HUES64 (cell line): ENCODE results near the gene FKBP9.
"Not testable (repeated sequence)": the region's sequence is repeated elsewhere in the genome, so short reads cannot be mapped to it uniquely, and the experiment has no call there.

Experiments used
- H3K27ac ChIP-seq: 2 replicates; pipeline ENCODE4 v1.7.0; 2013; ENCODE audit warnings: low read depth, low read length, inconsistent platforms
- H3K27me3 ChIP-seq: 2 replicates; pipeline ENCODE4 v1.6.1; 2013; ENCODE audit warnings: mild to moderate bottlenecking, low read length; ENCODE audit not compliant: insufficient read depth
- H3K36me3 ChIP-seq: 2 replicates; pipeline ENCODE4 v1.6.1; 2013; ENCODE audit warnings: mild to moderate bottlenecking, low read length; ENCODE audit not compliant: insufficient read depth
- H3K4me1 ChIP-seq: 2 replicates; pipeline ENCODE4 v1.6.1; 2013; ENCODE audit warnings: mild to moderate bottlenecking, low read length, moderate library complexity; ENCODE audit not compliant: insufficient read depth
- H3K4me3 ChIP-seq: 2 replicates; pipeline ENCODE4 v1.5.1; 2013; ENCODE audit warnings: mild to moderate bottlenecking, low read length, moderate library complexity
- H3K9ac ChIP-seq: 2 replicates; pipeline ENCODE4 v1.6.1; 2013; ENCODE audit warnings: mild to moderate bottlenecking, low read depth, low read length
- H3K9me3 ChIP-seq: 2 replicates; pipeline ENCODE4 v1.6.1; 2013; ENCODE audit warnings: low read depth, low read length; ENCODE audit not compliant: insufficient read depth
- WGBS: fragments of 150-250, 120-280 bp; methylation state at CpG from one replicate; pipeline ENCODE4 v1.1.7; 2013; ENCODE audit warnings: missing lambda C conversion rate; 5-methylcytosine and 5-hydroxymethylcytosine counted together

Gene FKBP9

DNA sequence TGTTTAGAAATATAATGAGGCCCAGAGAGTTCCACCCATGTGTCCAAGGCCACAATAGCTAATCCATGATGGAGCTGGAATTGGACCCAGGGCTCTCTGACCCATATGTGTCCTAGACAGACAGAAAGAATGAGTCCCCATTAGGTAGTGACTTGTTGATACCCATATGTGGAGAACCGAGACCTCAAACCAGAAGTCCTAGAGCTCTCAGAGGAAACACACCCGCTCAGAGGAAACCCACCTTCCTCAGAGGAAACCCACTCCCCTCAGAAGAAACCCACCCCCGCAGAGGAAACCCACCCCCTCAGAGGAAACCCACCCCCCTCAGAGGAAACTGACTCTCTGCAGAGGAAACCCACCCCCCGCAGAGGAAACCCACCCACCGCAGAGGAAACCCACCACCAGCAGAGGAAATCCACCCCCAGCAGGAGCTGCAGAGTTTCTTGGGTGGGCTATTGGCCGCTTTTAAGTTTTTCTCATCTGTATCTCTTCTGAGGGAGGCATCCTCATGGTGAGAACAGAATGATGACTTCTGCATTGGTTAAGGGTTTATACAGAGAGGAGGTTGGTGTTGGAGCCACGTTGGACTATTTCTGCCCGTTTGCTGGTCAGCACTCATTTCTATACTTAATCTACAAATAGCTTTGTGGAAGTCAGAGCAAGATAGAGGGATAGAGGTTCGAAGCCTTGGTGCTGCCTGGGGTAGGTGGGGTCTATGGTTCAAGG is 34.9 kb downstream of the FKBP9 start:
- not testable (repeated sequence) for H3K9me3 ChIP-seq
- WGBS, result 100% methylated on average over 1 of the region's 9 CpGs

GRCh38 chr7:32992750-32993149 is 35.5 kb downstream of the FKBP9 start:
- not testable (repeated sequence) for H3K4me1 ChIP-seq, H3K27ac ChIP-seq, H3K9ac ChIP-seq, H3K9me3 ChIP-seq, H3K27me3 ChIP-seq, H3K4me3 ChIP-seq, H3K36me3 ChIP-seq
- 98% methylated on average over 6 of the region's 6 CpGs for WGBS

More for the DNA sequence above, 34.9 kb downstream of the FKBP9 start:
- not testable (repeated sequence) for H3K4me3 ChIP-seq, H3K9ac ChIP-seq, H3K4me1 ChIP-seq, H3K36me3 ChIP-seq, H3K27me3 ChIP-seq, H3K27ac ChIP-seq

DNA sequence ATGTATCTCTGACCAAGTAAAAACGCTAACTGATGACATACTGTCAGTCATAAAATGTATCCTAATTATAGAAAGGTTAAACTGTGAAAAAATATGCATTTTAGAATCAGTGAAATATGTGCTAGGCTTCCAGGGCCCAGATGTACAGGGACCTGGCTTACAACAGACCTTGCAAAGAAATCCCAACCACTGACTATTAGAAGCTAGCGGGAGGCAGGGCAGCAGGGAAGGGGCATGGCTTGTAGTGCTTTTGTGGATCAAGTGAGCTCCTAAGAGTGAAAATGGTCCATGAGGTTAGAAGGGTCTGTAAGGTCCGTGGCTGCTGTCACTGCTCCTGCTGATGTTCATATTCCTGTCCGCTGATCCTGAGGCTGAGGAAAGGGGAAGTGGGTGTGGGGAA is 40.7 kb downstream of the FKBP9 start:
- Histone ChIP-seq H3K9ac (0 out of 2 replicates have a peak overlapping the region, but pooled peaks have one; percentile 44), H3K4me3 (0 out of 2 replicates have a peak overlapping the region, but pooled peaks have one; percentile 27)
- H3K27ac ChIP-seq, H3K36me3 ChIP-seq, H3K4me1 ChIP-seq, H3K27me3 ChIP-seq, H3K9me3 ChIP-seq: not testable (repeated sequence)
- WGBS, result 38% methylated on average over 1 of the region's 4 CpGs

GRCh38 chr7:32998361-32999171 is 41.3 kb downstream of the FKBP9 start:
- H3K36me3 ChIP-seq, H3K9me3 ChIP-seq, H3K4me1 ChIP-seq, H3K27me3 ChIP-seq, H3K27ac ChIP-seq: not testable (repeated sequence)
- 38% methylated on average over 14 of the region's 14 CpGs for WGBS
- H3K4me3 ChIP-seq, result 0 out of 2 replicates have a peak overlapping the region, but pooled peaks have one; percentile 27
- H3K9ac ChIP-seq, result peak overlapping the region; percentile 44; the same call in 1 of the 2 replicates

DNA sequence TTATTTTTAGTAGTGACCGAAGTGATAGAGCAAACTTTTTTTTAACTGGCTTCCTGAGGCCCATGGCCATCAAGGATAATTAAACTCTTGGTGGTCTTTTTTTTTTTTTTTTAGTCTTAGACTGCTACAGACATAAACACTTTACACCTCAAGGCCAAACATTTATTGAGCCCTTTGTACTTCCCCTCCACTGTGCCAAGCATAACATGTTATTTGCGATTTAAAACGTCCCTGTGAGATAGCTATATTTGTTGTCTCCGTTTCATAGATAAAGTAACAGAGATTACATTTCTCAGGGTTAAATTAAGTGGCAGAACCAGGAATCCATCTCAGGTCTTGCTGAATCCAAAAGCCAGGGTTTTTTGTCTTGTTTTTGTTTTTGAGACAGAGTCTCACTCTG is 42.1 kb downstream of the FKBP9 start:
- H3K4me3 ChIP-seq, H3K9ac ChIP-seq, H3K4me1 ChIP-seq, H3K27ac ChIP-seq, H3K9me3 ChIP-seq, H3K27me3 ChIP-seq, H3K36me3 ChIP-seq: not testable (repeated sequence)
- 89% methylated on average over 4 of the region's 4 CpGs for WGBS

DNA sequence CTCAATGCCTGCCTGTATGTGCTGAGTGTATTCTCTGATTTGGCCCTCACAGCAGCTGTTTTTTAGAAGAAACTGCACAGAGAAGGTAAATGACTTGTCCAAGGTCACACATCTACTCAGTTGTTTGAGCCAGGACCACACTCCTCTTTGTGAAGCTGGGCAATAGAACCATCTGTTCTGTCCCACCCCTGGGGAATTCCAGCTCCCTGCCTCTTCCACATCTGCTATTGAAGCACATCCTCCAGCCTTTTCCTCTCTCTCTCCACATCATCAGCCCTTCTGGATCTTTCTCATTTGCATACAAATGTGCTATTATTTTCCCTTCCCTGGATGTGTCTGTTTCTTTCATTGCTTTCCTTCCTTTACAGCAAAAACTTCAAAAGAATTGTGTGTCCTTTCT is 45.9 kb downstream of the FKBP9 start:
- not testable (repeated sequence) for H3K9ac ChIP-seq, H3K4me3 ChIP-seq, H3K4me1 ChIP-seq, H3K27ac ChIP-seq, H3K36me3 ChIP-seq, H3K27me3 ChIP-seq, H3K9me3 ChIP-seq

GRCh38 chr7:33004104-33004616 is 46.9 kb downstream of the FKBP9 start:
- not testable (repeated sequence) for H3K27me3 ChIP-seq, H3K36me3 ChIP-seq, H3K4me3 ChIP-seq, H3K9ac ChIP-seq, H3K9me3 ChIP-seq, H3K27ac ChIP-seq, H3K4me1 ChIP-seq
- WGBS, result 81% methylated on average over 10 of the region's 10 CpGs

DNA sequence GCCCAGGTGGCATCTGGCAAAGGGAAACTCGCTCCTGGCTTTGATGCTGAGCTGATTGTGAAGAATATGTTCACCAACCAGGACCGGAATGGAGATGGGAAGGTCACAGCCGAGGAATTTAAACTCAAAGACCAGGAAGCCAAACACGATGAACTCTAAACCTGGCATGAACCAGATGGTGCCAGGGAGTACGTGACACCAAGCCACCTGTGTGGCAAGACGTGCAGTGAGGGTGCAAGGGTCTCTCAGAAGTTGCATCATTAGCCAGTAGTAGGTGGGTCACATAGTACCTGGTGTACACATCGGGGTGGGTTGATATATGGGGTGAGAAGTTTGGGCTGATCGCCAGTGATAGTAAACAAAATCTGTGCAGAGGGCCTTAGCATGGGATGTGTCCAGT is 48.0 kb downstream of the FKBP9 start:
- not testable (repeated sequence) for H3K27me3 ChIP-seq, H3K9ac ChIP-seq, H3K27ac ChIP-seq, H3K36me3 ChIP-seq, H3K4me1 ChIP-seq, H3K4me3 ChIP-seq, H3K9me3 ChIP-seq
- WGBS, result 95% methylated on average over 7 of the region's 8 CpGs

DNA sequence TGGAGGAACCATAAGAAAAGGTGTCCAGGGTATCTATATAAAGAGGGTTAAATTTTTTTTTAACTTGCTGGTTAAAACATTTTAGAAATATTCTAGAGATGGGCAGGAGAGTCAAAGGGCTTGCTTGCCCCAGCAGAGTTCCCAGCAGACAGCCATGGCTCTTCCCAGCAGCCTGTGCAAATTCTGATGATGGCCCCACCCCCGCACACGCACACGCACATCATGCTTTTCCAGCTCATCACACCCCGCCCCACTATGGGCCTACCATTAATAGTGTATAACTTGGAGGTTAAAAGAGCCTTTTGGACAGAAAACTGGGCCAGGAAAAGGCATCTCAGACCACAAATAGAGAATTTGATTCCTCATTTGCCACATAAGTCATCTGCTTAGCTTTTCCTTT is 48.5 kb downstream of the FKBP9 start:
- not testable (repeated sequence) for H3K27me3 ChIP-seq, H3K9me3 ChIP-seq, H3K4me1 ChIP-seq, H3K9ac ChIP-seq, H3K27ac ChIP-seq, H3K36me3 ChIP-seq, H3K4me3 ChIP-seq
- no CpG with 5 or more reads among the region's 4 CpGs for WGBS

GRCh38 chr7:33009734-33010133 is 52.5 kb downstream of the FKBP9 start:
- WGBS, result 98% methylated on average over 2 of the region's 2 CpGs
- no peaks in the 10 kb centered on the region for H3K4me1 ChIP-seq

GRCh38 chr7:33012364-33012763 is 55.1 kb downstream of the FKBP9 start:
- Histone ChIP-seq H3K27me3 (no peaks in the 10 kb centered on the region), H3K27ac (no peak overlapping the region), H3K9me3 (no peaks in the 10 kb centered on the region), H3K9ac (no peak overlapping the region), H3K4me1 (no peaks in the 10 kb centered on the region), H3K4me3 (no peak overlapping the region), H3K36me3 (peaks cover 46% of the 10 kb centered on the region)

More at GRCh38 chr7:33009734-33010133, 52.5 kb downstream of the FKBP9 start:
- no peaks in the 10 kb centered on the region for H3K27me3 ChIP-seq
- peaks cover 21% of the 10 kb centered on the region for H3K36me3 ChIP-seq
- H3K27ac ChIP-seq, result no peak overlapping the region
- no peaks in the 10 kb centered on the region for H3K9me3 ChIP-seq
- H3K9ac ChIP-seq, result no peak overlapping the region
- no peak overlapping the region for H3K4me3 ChIP-seq
